ENCODE results near the gene SCGB3A1. TPM values are rescaled to one million over a fixed set of nuclear protein-coding genes. Genes with fewer than 3 reads are reported as not detected.

Gene SCGB3A1
- polyA plus RNA-seq, 4 donors = 0.22 to 0.90 TPM; not detected in 2

Other genes with a start within 250 kb of the SCGB3A1 start
- 1 to 10 TPM in 3 of 4 donors, under 1 TPM in 1; 0.54 to 4.5 (median 1.1) TPM for gene GFPT2, start 238.2 kb downstream of the SCGB3A1 start, polyA plus RNA-seq
- gene CNOT6, start 97.1 kb downstream of the SCGB3A1 start, polyA plus RNA-seq = 10 to 100 TPM in 3 of 4 donors, 1 to 10 TPM in 1; 9.5 to 30.7 (median 14.5) TPM
- gene FLT4, start 58.1 kb upstream of the SCGB3A1 start, polyA plus RNA-seq = 10 to 100 TPM in 1 of 4 donors, 1 to 10 TPM in 1, under 1 TPM in 2; 0.22 to 15.8 (median 3.0) TPM
- not detected for gene OR2Y1, start 148.6 kb upstream of the SCGB3A1 start, polyA plus RNA-seq
- 100 to 1,000 TPM in 2 of 4 donors, 10 to 100 TPM in 2; 52.3 to 125 (median 89.2) TPM for gene MGAT1, start 211.3 kb upstream of the SCGB3A1 start, polyA plus RNA-seq